ES-I3 (cell line): Measurements from ENCODE around the gene NBEA.

Experiments used
- H3K36me3 ChIP-seq: 2 replicates; pipeline ENCODE4 v1.6.1; 2013; ENCODE audit warnings: mild to moderate bottlenecking, low read length, control low read depth, moderate library complexity; ENCODE audit not compliant: insufficient read depth
- H3K4me1 ChIP-seq: 2 replicates; pipeline ENCODE4 v1.6.1; 2013; ENCODE audit warnings: mild to moderate bottlenecking, control low read depth, low read length; ENCODE audit not compliant: insufficient read depth
- H3K9ac ChIP-seq: 2 replicates; pipeline ENCODE4 v1.6.1; 2013; ENCODE audit warnings: low read depth, mild to moderate bottlenecking, low read length, moderate library complexity
- H3K9me3 ChIP-seq: 2 replicates; pipeline ENCODE4 v1.6.1; 2013; ENCODE audit warnings: mild to moderate bottlenecking, low read length, moderate library complexity; ENCODE audit not compliant: control insufficient read depth, insufficient read depth

Gene NBEA

DNA sequence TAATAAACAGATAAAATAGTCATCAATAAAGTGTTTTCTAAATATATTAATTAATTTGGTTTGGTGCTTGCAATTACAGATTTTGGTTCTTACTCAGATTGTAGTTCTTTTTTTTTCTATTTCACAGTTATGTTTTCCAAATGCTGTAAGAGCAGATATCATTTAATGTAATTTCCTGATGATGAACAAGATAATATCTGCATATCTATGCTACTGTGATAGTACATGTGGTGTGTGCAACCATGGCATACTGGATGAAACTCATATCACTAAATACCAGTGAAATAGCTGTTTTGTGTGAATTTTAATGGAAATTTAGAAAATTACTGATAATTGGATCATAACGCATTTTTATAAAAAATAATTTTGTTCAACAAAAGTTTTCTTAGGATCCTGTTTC is 623.2 kb downstream of the NBEA start:
- no peaks in the 10 kb centered on the region for H3K4me1 ChIP-seq
- H3K9me3 ChIP-seq = no peaks in the 10 kb centered on the region
- no peak overlapping the region for H3K9ac ChIP-seq
- H3K36me3 ChIP-seq = no peaks in the 10 kb centered on the region

DNA sequence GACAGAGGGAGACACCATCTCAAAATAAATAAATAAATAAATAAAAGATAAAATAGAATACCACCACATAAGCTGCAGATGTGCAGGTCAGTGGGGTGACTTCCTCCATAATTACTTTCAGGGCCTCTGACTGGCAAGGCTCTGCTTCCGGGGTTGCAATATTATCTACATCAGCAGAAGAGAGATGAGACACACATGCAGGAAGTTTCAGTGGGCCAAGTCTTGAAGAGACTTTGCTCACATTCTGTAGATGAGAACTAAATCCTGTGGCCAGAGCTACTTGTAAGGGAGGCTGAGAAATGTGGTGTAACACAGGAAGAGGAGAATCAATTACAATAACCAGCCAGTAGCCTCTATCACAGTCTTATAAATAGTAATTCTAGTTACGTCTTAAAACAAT is 624.3 kb downstream of the NBEA start:
- no peak overlapping the region for H3K9ac ChIP-seq
- H3K9me3 ChIP-seq = no peaks in the 10 kb centered on the region
- H3K4me1 ChIP-seq = no peaks in the 10 kb centered on the region
- no peaks in the 10 kb centered on the region for H3K36me3 ChIP-seq

DNA sequence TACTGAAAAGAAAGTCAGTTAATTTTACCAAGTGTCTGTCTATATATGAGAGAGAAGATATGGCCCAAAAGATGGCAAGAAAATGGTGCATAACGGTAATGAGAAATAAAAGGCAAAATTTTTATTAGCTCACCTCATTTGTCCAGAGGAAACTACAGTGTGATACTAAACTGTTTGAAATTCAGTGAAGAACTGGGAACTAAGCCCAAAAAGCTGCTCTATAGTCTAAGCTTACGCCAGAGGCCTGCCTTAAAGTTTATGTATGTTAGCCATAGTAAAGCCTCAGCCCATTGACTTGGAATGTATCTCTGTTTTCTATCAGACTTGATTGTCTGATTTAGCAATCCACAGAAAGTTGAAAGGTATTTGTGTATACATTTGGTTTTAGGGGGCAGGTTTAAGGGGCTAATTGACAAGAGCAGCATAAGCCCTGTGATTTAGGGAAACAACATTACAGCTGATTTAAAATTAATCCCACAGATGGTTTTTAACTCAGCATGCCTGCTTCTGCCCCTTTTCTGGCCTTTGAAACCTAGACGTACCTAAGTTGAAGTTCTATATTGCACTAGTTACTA is 625.4 kb downstream of the NBEA start:
- no peaks in the 10 kb centered on the region for H3K9me3 ChIP-seq
- no peak overlapping the region for H3K9ac ChIP-seq
- H3K4me1 ChIP-seq = no peaks in the 10 kb centered on the region; the same call in 1 of the 2 replicates
- H3K36me3 ChIP-seq = no peaks in the 10 kb centered on the region

DNA sequence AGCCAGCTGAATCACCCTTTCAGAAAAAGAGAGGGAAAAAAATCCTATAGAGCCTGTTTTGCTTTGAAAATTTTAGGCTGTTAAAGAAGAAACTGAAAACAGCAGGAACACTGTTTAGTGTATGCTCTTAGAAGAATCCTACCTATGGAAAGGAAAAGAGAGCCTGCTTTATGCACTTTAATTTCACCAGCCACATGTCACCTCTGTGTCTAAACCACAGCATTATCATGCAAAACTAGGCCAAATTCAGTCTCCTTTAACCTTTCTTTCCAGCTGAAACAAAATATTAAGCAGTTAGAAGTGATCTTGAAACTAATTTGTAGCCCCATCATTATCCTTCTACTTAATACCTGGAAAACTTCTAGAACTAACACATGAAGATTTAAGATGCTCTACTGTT is 631.6 kb downstream of the NBEA start:
- Histone ChIP-seq H3K4me1 (peaks cover 14% of the 10 kb centered on the region), H3K36me3 (no peaks in the 10 kb centered on the region), H3K9ac (no peak overlapping the region), H3K9me3 (no peaks in the 10 kb centered on the region)

DNA sequence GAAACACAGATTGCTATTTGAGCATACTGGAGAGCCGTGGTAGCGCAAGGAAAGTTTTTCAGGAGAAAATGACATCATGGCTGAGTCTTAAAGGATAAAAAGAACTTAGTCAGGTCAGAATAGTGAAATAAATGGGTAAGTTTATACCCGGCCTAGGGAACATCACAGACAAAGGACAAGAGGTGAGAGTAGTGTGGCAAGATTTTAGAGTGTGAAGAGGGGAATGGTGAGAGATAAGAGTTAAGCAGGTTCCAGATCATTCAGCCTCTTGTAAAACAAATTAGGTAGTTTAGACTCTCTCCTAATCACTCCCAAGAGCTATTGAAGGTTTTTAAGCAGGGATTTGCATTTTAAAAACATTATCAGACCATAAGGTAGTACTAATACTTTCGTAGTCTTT is 650.4 kb downstream of the NBEA start:
- Histone ChIP-seq H3K4me1 (peaks cover 5% of the 10 kb centered on the region; the same call in 1 of the 2 replicates), H3K9ac (no peak overlapping the region), H3K36me3 (no peaks in the 10 kb centered on the region), H3K9me3 (no peaks in the 10 kb centered on the region)

DNA sequence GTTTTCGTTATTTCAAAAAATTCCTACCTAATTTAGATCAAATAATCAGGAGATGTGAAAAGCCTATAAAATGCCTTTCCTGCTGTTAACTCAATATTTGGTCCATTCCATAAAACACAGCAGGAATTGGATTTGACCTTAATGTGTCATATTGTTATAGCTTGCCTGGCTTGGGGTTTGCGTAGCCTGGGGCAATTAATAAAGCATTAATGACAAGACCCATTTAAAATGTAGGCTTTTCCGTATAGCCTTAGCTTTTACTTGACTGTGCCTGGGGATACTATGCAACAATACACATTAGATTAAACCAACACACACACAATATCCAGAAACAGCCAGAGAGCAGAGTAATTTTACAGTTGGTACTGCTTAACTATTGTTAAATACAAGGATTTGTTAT is 651.6 kb downstream of the NBEA start:
- no peak overlapping the region for H3K9ac ChIP-seq
- no peaks in the 10 kb centered on the region for H3K9me3 ChIP-seq
- H3K36me3 ChIP-seq = no peaks in the 10 kb centered on the region
- peaks cover 5% of the 10 kb centered on the region; the same call in 1 of the 2 replicates for H3K4me1 ChIP-seq

DNA sequence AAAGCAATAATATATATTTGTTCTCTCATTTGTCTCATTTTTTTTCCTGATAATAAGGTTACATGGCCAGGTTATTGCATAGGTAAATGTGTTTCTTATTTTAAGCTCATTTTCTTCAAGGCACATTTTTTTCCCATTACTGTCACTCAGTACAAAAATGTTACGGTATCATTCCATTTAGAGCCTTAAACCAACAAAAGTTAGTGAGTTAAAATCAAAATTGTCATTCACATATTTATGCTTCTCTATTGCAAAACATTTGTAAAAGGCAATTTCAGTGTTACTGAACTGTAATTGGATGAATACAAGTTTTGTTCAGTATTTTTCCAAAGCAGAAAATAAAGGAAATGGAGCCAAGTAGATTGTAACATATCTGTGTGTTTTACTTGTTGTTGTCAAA is 652.0 kb downstream of the NBEA start:
- Histone ChIP-seq H3K36me3 (no peaks in the 10 kb centered on the region), H3K9me3 (no peaks in the 10 kb centered on the region), H3K9ac (no peak overlapping the region), H3K4me1 (peaks cover 5% of the 10 kb centered on the region; the same call in 1 of the 2 replicates)

DNA sequence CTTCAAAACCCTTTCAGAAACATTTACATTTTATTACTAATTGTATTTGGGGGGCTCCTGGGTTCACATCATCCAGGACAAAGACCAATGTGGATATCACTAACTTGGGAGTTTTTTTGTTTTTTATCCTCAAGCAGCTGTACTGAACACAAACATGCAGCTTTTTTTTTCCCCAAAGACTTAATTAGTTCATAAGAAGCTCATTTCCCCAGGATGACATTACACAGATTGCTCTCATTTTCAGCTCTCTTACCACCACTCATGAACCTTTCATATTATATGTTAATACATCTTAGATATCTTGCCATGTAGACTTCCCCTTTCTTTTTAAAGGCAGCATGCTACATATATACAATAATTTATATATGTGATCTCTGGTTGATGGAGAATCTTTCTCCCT is 653.1 kb downstream of the NBEA start:
- H3K9ac ChIP-seq = no peak overlapping the region
- no peaks in the 10 kb centered on the region for H3K36me3 ChIP-seq

DNA sequence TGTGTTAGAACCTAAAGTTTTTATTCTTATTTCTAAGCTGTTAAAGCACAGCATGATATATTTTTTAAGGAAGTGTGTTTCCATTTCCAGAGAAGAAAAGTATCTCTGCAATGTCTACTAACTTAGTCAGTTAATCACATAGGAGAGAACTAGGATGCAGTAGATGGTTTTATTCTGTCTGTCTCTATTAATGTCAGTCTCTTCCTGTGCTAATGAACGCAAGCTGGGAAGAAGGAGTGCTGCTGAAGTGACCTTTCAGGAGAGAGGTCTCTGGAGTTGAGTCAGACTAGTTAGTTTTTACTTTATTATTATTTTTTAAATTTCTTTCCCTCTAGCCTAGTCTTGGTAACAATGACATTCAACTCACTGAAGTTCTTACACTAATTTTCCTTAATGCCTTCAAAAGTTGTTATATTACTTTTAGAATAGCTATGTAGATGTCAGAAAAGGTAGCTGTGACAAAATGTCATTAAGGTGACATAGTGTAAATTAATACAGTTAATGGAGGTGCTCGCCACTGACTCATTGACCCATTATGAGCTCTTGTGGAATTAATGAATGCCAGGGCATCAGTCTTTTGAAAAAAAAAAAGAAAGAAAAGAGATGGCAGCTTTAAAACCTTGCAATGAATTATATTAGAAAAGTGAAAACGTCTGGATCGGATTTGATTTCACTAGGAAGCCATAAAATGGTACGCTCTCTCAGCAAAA is 654.4 kb downstream of the NBEA start:
- Histone ChIP-seq H3K9ac (no peak overlapping the region), H3K9me3 (no peaks in the 10 kb centered on the region), H3K36me3 (no peaks in the 10 kb centered on the region), H3K4me1 (peaks cover 5% of the 10 kb centered on the region; the same call in 1 of the 2 replicates)

More for the DNA sequence above, 653.1 kb downstream of the NBEA start:
- H3K9me3 ChIP-seq = no peaks in the 10 kb centered on the region
- peaks cover 5% of the 10 kb centered on the region; the same call in 1 of the 2 replicates for H3K4me1 ChIP-seq

DNA sequence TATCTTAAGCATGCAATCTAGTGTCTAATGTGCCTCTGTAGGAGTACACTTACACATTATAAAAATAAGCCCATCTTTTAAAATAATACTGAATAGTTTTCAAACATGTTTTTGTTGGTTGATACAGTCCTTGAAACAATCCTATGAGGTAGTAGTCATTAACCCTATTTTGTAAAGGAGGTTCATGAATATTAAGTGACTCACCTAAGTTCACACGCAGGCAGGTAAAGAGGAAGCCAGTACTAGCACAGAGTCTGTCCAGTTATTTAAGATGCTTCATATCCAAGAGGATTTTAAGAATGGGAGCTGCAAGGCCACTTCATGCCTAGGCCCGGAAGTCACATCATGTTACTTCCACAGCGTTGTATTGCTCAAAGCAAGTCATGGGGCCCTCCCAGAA is 655.4 kb downstream of the NBEA start:
- Histone ChIP-seq H3K4me1 (peaks cover under 1% of the 10 kb centered on the region; the same call in 1 of the 2 replicates), H3K9ac (no peak overlapping the region), H3K9me3 (no peaks in the 10 kb centered on the region), H3K36me3 (no peaks in the 10 kb centered on the region)

DNA sequence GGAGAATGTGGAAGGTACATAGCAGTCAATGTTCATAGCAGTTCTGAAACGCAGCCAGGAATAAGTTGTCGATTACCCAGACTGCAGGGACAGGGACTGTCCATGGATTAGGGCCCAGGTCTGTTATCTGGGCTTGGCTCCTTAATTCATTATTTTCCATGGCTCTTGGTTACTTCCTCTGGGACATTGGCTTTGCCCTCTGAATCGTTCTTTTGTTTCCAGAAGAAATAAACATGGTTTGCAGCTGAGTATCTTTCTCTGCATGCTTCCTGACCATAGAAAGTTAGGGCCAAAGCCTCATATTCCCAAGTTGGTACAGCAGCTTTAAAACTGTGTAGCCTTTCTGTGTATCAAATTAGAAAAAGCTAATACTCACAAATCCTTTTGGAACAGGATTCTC is 656.2 kb downstream of the NBEA start:
- no peaks in the 10 kb centered on the region for H3K4me1 ChIP-seq
- no peaks in the 10 kb centered on the region for H3K9me3 ChIP-seq
- no peak overlapping the region for H3K9ac ChIP-seq
- no peaks in the 10 kb centered on the region for H3K36me3 ChIP-seq

DNA sequence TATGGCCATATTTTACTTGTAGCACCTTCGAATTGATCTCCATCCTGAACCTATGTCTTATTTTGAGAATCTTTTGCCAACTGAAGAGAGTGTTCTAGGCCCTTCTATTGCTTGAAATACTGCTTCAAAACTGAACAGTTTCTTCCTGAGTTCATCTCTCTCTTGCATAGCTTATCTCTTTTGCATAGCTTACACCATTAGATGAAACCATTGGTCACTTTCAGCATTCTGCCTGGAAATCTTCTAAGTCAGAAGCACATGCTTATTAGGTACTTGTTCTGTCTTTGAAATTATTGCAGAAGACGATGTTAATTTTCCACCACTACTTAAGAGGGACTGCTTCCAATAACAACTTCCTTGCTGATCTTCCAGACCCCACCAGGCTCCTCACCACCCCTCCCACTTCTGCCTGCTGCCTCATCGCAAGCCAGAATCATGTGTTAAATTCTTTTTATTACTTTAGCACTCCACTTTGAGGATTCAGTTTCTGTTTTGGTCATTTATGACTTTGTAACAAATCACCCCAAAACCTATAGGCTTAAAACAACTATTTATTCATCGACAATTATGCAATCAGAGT is 656.8 kb downstream of the NBEA start:
- no peaks in the 10 kb centered on the region for H3K36me3 ChIP-seq
- no peak overlapping the region for H3K9ac ChIP-seq
- no peaks in the 10 kb centered on the region for H3K4me1 ChIP-seq

DNA sequence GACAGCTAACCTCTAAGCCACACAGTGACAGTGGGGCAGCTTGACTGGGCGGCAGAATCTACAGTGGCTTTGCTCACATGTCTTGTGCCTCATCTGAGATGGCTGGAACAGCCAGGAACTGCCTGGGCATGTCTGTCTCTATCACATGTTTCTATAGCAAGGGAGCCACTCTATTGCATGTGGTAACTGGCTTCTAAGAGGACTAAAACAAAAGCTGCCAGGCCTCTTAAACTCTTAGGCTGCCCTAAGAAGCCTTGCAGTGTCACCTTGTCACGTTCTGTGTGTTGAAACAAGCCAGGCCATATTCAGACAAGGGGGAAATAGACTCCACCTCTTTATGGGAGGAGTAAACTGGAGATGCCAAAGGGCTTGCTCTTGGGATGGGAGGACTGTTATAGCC is 657.3 kb downstream of the NBEA start:
- Histone ChIP-seq H3K9ac (no peak overlapping the region), H3K36me3 (no peaks in the 10 kb centered on the region), H3K4me1 (no peaks in the 10 kb centered on the region), H3K9me3 (no peaks in the 10 kb centered on the region)

More for the DNA sequence above, 656.8 kb downstream of the NBEA start:
- H3K9me3 ChIP-seq = no peaks in the 10 kb centered on the region

DNA sequence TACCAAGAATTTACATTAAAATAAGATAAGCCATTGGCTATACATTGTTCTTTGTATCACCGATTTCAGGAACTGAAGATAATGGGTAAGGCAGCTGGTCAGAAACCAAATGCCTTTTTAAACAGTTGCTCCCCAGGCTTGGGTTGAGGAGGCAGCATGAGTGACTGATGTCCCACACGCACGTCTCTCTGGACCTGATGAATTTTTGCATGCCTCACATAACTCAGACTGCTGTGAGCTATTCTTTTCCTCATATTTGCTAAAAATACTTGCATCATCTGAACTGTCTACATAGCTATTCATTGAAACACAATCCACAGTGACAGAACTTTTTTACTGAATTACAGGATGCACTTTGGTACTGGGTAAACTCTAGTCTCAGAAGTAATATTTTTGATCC is 658.1 kb downstream of the NBEA start:
- no peaks in the 10 kb centered on the region for H3K9me3 ChIP-seq
- no peak overlapping the region for H3K9ac ChIP-seq
- no peaks in the 10 kb centered on the region for H3K36me3 ChIP-seq
- H3K4me1 ChIP-seq = no peaks in the 10 kb centered on the region
